Measurements from ENCODE around the gene GCNA. TPM values are rescaled to one million over a fixed set of nuclear protein-coding genes. Genes with fewer than 3 reads are reported as not detected.
"Not testable (repeated sequence)": the region's sequence is repeated elsewhere in the genome, so short reads cannot be mapped to it uniquely, and the experiment has no call there.

GCNA gene
- polyA plus RNA-seq, 4 donors: 1.3 to 3.7 (median 2.6) TPM

DNA sequence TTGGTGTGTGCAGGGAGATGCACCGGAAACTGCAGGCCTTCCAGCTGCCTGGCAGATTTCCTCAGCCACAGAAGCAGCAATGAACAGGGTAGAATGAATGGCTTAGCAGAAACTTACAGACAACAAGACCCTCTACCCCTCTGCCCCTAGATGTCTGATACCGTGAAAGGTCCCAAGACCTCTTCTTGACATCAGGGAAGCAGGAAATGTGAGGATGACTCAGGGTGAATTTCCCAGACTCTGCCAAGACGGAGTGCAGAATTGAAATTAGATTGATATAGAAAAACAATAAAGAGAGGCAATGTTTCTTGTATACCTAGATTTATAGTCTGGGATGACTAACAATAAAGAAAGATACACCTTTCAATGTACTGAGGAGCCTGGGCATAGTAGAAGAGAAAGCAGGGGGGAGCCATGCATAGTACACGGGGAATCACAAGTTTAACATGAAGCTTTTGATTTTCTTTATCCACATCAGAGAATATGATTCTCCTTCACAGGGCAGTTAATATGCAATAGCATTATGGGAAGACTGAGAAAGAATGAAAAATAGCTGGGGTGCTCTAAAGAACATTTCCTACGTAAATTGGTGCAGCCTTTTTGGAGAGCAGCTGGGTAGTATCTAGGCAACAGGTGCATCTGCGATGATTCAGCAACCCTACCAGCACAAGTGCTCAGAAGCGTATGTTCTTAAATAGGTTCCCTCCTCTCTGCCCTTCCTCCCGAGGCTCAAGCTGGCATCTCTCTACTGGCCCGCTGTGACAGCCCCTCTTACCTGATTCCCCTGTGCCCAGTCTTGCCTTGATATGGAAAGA lies 58.4 kb downstream of the GCNA start:
- DNase-seq (ENCODE audit: low read depth in 4 of 4, low spot score in 2 of 4): no peak

DNA sequence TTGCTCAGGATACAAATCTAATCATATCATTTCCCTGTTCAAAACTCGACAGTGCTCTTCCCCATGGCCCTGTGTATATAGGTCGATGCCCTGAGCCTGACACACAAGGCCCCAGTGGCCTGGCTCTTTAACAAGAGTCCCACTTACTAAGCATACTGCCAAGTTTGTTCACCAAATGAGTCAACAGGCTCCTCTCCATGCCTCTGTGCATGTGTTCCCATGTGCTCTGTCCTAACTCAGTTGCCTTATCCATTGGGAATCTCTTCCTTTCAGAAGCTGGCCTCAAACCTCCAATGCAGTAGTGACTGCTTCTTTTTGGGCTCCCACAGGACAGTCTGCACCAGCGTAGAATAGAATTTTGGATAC lies 59.0 kb downstream of the GCNA start:
- no peak for DNase-seq (ENCODE audit: low read depth in 4 of 4, low spot score in 2 of 4)

DNA sequence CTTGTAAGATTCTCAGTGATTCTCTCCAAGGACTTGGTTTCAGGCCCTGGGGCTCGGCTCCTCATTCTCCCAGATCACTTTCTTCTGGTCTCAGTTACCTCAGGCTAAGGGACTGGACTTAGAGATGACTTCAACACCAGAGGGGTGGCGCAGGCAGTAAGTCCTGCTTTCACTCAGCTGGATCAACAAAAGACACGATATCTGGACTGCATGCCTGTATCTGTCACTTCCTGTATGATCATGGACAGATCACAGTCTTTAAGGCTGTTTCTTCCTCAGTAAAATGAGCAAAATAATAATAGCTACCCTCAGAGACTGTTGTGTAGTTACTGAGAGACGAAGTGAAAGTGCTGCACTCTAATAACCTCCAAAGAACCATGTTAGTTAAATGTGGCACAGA lies 59.6 kb downstream of the GCNA start:
- DNase-seq (ENCODE audit: low read depth in 4 of 4, low spot score in 2 of 4): no peak

DNA sequence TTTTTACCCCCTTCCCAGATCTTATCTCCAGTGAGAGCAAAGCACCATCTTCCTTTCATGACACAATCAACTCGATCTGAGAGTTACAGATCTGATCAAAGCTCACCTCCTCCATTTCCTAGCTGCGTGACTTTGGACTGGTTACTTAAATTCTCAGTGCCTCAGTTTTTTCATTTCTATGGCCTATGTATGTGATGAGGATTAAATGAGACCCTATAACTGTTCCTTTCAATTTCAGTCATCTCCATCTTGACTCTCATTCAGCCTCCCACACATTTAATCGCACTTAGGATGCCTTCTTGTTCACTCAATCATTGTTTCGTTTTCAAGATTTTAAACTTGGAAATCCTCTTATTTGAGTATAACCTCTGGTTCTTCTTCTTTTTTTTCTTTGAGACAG lies 60.2 kb downstream of the GCNA start:
- no peak for DNase-seq (ENCODE audit: low read depth in 4 of 4, low spot score in 2 of 4)

DNA sequence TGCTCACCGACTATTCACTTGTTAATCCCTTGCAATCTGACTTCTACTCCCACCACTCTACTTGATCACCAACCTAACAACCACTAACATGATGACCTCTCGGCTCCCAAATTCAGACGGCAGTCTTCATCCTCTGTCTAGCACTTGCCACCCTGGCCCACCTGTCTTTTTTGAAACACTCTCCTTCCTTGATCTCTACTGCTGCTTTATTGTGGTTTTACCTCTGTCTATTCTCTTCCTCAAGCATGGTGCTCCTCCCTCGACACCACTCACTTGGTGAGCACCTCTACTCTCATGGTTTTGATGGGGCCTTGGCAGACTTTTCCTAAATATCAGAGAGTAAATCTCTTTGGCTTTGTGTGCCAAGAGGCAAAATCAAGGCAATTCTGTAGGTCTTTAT lies 61.8 kb downstream of the GCNA start:
- DNase-seq (ENCODE audit: low read depth in 4 of 4, low spot score in 2 of 4): no peak

DNA sequence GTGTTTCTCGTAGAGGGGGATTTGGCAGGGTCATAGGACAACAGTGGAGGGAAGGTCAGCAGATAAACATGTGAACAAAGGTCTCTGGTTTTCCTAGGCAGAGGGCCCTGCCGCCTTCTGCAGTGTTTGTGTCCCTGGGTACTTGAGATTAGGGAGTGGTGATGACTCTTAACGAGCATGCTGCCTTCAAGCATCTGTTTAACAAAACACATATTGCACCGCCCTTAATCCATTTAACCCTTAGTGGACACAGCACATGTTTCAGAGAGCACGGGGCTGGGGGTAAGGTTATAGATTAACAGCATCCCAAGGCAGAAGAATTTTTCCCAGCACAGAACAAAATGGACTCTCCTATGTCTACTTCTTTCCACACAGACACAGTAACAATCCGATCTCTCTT lies 66.2 kb downstream of the GCNA start:
- DNase-seq (ENCODE audit: low read depth in 4 of 4, low spot score in 2 of 4): not testable (repeated sequence)

DNA sequence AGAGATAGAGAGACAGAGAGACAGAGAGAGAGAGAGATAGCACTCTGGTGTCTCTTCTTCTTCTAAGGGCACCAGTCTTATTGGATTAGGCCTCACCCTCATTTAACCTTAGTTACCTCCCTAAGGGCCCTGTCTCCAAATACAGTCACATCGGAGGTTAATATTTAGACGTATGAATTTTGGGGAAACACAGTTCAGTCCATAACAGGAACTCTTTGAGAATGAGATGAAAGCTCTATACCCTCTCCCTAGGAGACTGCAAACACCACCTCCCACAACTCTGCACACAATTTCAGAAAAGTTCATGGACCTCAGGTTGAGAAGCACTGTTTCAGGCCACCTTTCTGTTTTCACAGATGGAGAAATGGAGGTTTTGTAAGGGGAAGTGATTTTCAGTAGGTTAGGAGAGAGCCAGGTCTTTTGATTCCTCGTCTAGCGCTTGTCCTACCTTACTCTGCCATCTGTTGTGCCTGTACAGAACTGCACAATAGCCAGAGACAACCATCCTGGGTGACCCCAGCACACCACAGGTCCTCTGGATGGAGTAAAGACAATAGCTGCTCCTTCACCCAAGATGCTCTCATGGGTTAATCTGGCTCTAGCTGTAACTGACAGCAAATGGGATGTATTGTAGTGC lies 72.2 kb downstream of the GCNA start:
- DNase-seq (ENCODE audit: low read depth in 4 of 4, low spot score in 2 of 4): no peak

DNA sequence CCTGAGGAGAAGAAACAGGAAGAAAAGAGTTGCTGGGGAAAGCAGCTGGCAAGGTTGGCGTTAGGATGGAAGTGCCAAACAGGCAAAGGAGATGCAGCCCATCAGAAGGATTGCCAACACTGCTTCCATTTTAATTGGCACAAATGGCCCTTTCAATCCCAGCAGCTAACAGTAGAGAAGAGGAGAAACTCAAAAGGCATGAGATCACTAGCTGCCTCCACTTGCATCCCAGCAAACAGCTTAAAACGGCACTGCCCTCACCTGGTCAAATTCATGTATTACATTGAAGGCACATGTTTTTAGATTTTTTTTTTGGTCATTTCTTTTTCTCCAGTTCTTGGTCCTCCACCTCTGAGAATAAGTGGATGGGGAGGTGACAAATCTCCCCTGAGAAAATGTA lies 74.2 kb downstream of the GCNA start:
- DNase-seq (ENCODE audit: low read depth in 4 of 4, low spot score in 2 of 4): peak in 3 of 4 donors; percentile 7 to 28 (median 14)

DNA sequence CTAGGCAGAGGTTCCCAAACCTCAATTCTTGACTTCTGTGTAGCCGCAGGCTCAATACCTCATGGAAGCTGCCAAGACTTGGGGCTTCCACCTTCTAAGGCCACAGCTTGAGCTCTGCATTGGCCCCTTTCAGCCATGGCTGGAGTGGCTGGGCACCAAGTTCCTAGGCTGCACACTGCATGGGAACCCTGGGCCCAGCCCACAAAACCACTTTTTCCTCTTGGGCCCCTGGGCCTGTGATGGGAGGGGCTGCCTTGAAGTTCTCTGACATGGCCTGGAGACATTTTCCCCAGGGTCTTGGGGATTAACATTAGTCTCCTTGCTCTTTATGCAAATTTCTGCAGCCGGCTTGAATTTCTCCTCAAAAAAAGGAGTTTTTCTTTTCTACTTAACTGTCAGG lies 75.1 kb downstream of the GCNA start:
- DNase-seq (ENCODE audit: low read depth in 4 of 4, low spot score in 2 of 4): no peak

DNA sequence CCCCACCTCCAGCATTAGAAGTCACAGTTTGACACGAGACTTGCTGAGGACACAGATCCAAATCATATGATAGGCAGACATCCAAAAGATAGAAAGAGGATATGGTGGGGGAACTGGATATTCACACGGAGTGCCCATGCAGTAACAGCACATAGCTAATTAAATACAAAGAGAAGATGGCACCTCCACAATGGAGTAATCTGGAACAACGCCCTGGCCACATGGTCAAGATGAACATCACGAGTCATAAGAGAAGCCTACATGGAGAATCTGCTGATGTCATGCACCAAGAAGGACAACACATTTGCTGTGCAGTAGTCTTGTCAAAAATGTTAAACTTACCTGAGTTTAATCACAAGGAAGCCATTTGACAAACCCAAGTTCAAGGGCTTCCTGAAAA lies 79.0 kb downstream of the GCNA start:
- no peak for DNase-seq (ENCODE audit: low read depth in 4 of 4, low spot score in 2 of 4)

DNA sequence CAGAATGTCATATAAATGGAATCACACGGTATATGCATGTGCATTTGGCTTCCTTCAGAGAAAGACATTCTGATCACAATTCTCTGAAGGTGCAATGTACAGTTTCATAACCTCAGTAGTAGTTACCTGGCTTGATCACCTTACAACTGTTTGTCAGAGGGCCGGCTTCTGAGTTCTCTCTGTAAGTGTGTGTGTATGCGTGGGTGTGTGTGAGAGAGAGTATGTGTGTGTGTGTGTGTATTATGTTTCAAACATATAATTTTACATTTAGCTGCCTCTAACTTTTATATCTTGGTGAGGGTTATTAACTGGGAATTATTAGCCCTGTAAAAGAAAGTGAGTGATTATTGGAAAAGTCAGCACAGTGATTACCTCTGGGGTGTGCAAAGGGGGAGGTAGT lies 81.1 kb downstream of the GCNA start:
- no peak for DNase-seq (ENCODE audit: low read depth in 4 of 4, low spot score in 2 of 4)

DNA sequence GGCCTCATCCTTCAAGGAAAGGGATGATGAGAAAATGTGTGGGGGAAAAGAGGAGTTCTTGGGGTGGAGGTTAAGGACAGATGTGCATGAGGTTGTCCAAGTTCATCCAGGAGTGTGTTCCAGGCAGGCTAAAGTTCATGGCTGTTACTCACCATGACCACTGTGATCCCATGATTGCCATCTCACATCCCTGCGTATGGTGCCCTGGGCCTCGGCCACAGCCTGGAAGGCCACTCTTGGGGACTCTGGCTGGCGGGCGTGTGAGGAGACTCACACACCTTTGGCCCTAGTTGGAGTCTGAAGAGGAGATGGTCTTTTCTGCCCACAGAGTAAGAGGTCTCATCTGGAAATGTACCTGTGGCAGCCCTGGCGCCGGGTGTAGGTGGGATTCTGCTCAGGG lies 81.7 kb downstream of the GCNA start:
- DNase-seq (ENCODE audit: low read depth in 4 of 4, low spot score in 2 of 4): no peak

DNA sequence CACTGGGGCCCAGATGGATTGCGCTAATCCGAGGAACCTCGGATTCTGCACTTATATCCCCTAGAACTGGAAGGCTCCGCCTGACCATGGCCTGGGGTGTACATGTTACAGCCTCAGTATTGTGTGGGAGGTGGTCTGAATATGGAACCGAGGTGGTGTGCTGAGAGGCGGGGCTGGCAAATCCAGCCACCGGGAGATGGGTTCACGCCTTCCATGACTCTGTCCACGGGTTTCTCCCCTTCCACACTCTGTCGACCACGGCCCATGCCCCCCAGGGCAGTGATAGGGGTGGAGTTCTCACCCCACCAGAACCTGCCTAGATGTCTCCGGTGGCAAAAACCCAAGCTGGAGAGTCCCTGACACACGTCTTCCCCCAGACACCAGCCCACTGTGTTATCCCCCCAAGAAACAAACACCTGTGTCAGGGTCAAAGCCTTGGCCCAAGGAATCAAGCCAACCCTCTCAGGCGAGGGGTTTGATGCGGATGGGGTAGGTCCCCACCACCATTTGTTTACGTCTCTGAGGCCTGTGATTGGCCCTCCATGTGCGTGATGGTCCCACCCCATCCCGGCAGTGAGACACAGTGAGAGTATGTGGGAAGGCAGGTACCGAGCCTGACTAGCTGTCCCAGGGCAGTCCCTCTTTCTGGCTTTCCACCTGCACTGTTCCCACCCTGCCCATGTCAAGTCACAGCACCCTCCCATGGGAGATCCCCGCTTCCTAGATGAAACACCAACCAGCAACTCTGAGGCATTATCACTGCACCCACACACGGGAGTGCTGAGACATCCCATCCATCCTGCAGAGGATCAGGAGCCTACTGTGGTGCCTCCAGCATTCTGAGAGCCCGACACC lies 82.6 kb downstream of the GCNA start:
- DNase-seq (ENCODE audit: low read depth in 4 of 4, low spot score in 2 of 4): no peak

DNA sequence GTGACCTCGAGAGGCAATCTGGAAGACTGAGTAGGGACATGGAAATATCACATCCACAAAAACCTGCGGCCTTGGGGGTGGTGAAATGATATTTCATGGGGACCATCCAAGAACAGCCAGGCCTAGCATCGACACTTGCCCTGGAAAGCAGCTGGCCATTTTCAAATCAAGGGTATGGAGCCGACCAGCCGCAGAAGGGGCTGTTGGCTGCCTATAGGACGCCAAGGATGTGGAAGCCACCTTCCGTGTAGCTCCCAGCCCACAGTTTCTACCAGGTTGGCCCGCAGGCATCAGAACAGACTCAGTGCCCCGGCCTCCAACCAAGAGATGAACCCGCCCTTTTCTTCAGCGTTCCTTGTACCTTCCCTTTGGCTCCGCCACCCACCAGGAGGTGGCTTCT lies 83.7 kb downstream of the GCNA start:
- DNase-seq (ENCODE audit: low read depth in 4 of 4, low spot score in 2 of 4): no peak

DNA sequence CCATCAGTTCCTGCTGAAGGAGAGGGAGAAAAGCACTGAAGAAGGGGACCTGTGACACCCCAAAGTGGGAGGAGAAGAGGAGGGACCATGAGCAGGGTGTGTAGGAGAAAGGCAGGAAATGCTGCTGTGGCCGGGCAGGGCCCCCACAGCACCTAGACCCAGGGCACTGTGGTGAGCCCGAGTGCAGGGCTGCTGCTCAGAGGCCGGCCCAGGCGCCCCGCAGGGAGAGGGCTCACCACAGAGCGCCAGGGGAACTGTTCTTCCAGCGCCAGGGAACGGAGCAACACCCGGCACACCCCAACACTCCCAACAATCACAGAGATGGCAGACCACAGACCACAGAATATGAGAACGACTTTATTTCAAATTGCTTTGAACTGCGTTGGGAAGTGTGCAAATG lies 84.4 kb downstream of the GCNA start:
- not testable (repeated sequence) for DNase-seq (ENCODE audit: low read depth in 4 of 4, low spot score in 2 of 4)

Other genes starting within 250 kb of the GCNA start
- gene TAF1, start 212.1 kb upstream of the GCNA start, polyA plus RNA-seq (ENCODE audit: insufficient read length in 4 of 4): 10 to 100 TPM; 31.5 to 54.2 (median 41.9) TPM
- gene OGT, start 45.3 kb upstream of the GCNA start, polyA plus RNA-seq (ENCODE audit: insufficient read length in 4 of 4): 100 to 1,000 TPM; 133 to 308 (median 229) TPM
- gene CXCR3, start 40.1 kb downstream of the GCNA start, polyA plus RNA-seq (ENCODE audit: insufficient read length in 4 of 4): under 1 TPM in 2 of 4 donors, not detected in 2; 0.09 to 0.22 TPM
- gene CXorf49, start 139.8 kb downstream of the GCNA start, polyA plus RNA-seq (ENCODE audit: insufficient read length in 4 of 4): not detected
- gene CXorf49B, start 184.9 kb downstream of the GCNA start, polyA plus RNA-seq (ENCODE audit: insufficient read length in 4 of 4): not detected

All from left renal cortex interstitium (tissue), 4 donors.